Mammary epithelial cell (primary cell): ENCODE results near the gene SCLT1.

Experiments
- EZH2 ChIP-seq: IDR thresholded peaks from 2 replicates; pipeline ENCODE4 v1.6.1; 2012; ENCODE audit warnings: low read length, inconsistent platforms, borderline replicate concordance
- TF ChIP-seq, protein P1 (sequence below), 2 donors: IDR thresholded peaks in 1 of 2; conservative IDR thresholded peaks in 1 of 2; 2 replicates each; pipeline ENCODE4 v1.5.1; 2011 to 2012; ENCODE audit warnings: inconsistent platforms in 2 of 2, low read length in 2 of 2, mild to moderate bottlenecking in 2 of 2, control low read depth in 1 of 2, low read depth in 1 of 2; ENCODE audit not compliant: insufficient read depth in 1 of 2; ENCODE audit errors: extremely low read depth in 1 of 2

DNA sequence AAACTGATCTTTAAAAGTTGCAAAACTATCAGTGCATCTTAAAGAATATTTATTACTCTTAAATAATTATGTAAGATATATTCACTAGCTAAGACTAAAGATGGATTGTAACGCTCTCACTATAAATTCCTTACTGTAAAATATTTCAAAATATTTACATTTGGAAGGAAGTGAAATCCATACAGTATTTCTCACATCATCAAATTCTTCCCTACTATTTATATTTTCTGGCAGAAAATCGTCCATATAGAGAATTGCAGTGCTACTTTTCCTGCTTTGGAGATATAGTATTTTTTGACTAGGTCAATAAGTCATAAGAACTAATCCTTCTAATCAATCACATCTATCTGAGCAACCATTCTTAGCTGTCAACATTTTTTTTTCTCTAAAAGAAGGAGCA is 52.9 kb downstream of the SCLT1 start:
- no peak for TF ChIP-seq EZH2
- TF ChIP-seq, protein P1, sequence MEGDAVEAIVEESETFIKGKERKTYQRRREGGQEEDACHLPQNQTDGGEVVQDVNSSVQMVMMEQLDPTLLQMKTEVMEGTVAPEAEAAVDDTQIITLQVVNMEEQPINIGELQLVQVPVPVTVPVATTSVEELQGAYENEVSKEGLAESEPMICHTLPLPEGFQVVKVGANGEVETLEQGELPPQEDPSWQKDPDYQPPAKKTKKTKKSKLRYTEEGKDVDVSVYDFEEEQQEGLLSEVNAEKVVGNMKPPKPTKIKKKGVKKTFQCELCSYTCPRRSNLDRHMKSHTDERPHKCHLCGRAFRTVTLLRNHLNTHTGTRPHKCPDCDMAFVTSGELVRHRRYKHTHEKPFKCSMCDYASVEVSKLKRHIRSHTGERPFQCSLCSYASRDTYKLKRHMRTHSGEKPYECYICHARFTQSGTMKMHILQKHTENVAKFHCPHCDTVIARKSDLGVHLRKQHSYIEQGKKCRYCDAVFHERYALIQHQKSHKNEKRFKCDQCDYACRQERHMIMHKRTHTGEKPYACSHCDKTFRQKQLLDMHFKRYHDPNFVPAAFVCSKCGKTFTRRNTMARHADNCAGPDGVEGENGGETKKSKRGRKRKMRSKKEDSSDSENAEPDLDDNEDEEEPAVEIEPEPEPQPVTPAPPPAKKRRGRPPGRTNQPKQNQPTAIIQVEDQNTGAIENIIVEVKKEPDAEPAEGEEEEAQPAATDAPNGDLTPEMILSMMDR (conservative IDR thresholded peaks at IDR 0.05 in 1 of 2, IDR thresholded peaks at IDR 0.05 in 1 of 2; ENCODE audit: extremely low read depth in 1 of 2, insufficient read depth in 1 of 2, low read depth in 1 of 2, low read length in 2 of 2): no peak
